H4 (cell line): ENCODE data around the gene HDGF. TPM values are rescaled to one million over a fixed set of nuclear protein-coding genes. Genes with fewer than 3 reads are reported as not detected.

Experiments used
- DNase-seq: peaks from one replicate; pipeline ENCODE4 v3.0.0-alpha.2; 2015; ENCODE audit warnings: low spot score
- total RNA-seq: library from RNA; depleted of rRNA; stranded (reverse); fragments of >200 nt; shearing (Covaris generic); gene quantifications from 2 replicates; pipeline ENCODE4 v1.2.3, GENCODE V29; 2014

HDGF gene
- total RNA-seq, 1 experiment from 2014 or later = 168 TPM

GRCh38 chr1:156725683-156726280 lies 25.7 kb downstream of the HDGF start:
- DNase-seq = peak; percentile 81

GRCh38 chr1:156721535-156721934 lies 29.9 kb downstream of the HDGF start:
- DNase-seq = no peak

GRCh38 chr1:156721131-156721530 lies 30.3 kb downstream of the HDGF start:
- DNase-seq = no peak

GRCh38 chr1:156717351-156717750 lies 34.1 kb downstream of the HDGF start:
- no peak for DNase-seq

DNA sequence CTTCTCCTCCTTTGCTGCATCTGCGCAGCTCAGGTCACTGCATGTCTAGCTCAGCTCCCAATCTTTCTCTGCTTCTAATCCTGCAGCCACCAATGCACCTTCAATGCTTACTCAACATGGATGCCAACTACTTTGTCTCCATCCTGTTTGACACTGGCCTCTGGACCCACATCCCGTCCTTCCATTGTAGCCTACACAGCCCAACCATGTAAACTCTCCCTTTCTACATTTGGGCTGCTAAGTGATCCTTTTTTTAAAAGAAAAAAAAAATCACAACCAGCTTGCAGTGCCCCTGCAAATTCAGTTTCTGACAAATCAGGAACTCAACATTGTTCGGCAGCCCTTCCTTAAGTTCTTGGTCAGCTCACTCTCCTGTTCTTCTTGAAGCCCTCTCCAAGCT lies 36.6 kb downstream of the HDGF start:
- no peak for DNase-seq

- no peak for DNase-seq
These were observed 38.8 kb downstream of the HDGF start for GRCh38 chr1:156712626-156713025.

DNA sequence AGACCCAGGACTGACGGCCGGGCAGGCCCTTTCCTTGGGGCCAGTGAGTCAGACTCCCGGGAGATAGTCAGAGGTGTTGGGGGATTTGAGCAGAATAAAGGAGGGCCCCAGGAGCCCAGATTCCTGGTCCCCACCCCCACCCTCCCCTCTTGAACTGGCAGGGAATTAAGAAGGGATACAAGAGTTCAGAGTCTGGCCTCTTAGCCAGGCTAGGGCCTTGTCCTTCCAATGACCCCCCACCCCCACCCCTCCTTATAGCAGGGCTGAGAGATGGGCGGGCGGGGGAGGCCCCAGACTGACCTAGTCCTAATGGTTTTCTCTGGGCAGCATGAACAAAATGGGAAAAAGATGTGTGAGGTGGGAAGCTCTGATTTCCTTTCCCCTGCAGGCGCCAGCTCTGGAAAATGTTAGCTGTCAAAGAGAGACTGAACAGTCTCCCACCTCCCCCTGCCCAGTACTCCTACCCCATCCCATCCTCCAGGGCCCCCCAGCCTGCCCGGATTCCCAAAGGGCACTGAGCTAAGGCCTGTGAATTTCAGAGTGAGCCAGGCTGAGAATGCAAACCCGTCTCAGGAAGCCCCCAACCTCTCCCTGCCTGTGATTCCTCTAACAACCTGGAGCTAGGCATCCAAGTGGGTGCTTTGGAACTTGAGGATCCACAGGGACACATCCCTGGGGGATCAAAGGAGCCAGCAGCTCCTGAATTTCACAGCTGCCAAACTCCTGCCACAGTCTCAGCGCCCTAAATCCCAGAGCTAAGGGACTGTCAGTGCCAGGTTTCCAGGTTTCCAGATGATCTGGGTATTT lies 40.3 kb downstream of the HDGF start:
- no peak for DNase-seq

GRCh38 chr1:156709757-156710489 lies 41.6 kb downstream of the HDGF start:
- peak; percentile 76 for DNase-seq

DNA sequence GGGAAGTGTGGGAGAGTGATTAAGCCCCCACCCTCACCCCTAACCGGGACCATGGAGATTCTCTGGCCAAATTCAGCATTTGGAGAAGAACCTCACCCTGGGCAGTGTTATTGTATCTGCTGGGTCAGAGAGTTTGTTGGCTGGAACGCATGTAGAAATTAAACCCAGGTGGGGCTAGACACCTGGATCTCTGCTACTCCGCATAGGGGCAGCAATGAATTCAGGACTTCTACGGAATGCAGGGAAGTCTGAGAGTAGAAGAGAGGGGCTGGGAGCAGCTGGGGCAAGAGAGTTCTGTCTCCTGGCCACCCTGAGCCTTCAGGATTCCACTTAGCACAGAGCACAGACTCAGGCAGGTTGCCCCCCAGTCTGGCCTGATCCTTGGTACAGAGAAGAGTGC lies 42.4 kb downstream of the HDGF start:
- no peak for DNase-seq

- no peak for DNase-seq
These were observed 43.2 kb downstream of the HDGF start for GRCh38 chr1:156708218-156708661.

GRCh38 chr1:156707417-156708217 lies 43.9 kb downstream of the HDGF start:
- no peak for DNase-seq

GRCh38 chr1:156706657-156707416 lies 44.6 kb downstream of the HDGF start:
- no peak for DNase-seq

DNA sequence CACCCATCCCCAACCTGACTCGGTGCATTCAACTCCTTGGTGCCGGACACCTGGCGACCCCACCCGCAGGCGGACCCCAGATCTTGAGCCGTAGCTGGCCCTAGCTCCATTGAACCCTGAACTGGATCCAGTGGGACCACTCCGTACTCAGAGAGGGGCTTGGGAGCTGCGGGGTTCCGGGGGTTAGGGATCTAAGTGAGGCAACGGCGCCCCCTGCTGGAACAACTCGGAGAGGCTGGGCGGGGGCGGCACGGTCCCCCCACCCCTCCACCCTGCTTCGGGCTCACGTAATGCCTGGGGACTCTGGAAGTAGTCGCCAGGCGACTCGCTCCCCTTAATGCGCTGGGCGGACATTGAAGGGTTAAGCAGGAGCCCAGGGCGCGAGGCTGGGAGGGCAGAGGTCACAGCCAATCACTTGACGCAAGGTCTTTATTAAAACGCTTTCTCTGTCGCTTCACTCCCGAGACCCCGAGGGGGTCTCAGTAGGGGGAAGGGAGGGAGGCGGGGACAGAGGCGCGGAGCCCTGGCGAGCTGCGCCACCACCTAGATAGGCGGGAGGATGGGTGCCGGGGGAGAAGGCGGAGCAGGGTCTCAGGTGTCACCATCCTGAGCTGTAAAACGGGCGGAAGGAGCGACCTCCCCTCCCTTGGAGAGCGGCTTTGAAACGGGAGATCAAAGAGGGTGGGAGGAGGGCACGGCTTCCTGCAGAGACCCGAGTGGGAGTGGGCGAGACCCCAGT lies 45.4 kb downstream of the HDGF start:
- no peak for DNase-seq

- DNase-seq = no peak
These were observed 46.1 kb downstream of the HDGF start, which contains the start of gene CRABP2 for GRCh38 chr1:156705321-156705917. Gene CRABP2 (minus strand): TSS chr1:156705583. CDS start chr1:156705446, 137 bp downstream.

DNA sequence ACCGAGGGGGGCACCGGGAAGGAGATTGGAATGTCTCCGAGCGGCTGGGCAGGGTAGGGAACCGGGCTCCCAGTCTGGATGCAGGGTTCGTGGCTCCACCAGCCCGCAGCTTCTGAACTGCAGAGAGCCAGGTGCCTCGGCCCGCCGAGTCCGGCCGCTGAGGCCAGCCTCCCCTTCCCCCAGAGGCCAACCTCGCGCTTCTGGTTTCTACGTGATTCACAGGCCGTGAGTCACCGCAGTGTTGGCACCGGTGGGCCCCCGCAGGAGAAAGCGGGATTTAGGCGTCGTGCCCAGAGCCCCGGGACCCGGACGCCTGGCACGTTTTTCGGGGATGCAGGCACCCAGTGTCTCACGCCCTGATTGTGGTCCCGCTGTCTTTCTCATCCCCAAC lies 46.5 kb downstream of the HDGF start:
- DNase-seq = peak; percentile 54

DNA sequence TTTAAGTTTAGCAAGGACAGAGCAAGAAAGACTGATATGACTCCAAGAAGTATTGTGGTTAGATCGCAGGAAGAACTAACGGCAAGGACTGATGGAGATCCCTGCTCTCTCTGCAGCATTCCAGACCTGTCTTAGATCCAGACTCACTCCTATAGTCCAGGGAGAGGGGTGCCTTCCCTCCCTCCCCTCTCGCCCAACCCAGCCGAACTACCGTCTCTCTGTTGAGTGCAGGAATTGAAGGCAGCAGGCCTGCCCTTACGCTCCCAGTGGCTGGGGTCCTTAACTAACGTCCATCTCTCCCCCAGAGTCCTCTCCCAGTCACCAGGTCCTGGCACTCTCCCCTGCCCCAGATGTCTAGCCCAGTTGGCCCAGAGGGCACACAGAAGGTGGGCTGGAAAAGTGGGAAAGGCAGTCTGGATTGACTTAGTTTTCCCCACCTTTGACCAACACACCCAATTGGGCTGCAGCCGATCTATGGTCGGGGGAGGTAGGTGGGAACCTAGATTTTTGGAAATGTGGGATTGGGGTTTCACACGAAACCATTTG lies 47.2 kb downstream of the HDGF start:
- no peak for DNase-seq

DNA sequence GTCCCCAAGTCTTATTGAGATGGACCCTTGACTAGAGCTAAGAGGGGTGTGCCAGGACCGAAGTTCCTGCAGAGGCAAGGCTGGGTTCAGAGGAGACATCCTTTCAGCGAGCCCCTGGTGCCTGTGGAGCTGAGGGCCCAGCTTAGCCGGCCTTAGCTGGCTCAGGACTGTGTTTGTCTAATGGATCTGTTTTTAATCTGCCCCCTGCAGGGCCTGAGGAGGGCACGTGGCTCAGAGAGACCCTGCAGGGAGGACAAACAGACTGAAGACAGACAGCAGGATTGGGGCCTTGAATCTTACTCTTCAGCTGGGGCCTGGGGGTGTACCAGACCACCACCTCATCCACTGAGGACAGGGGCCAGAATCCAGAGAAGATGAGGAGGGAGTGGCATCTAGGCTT lies 47.7 kb downstream of the HDGF start:
- no peak for DNase-seq

DNA sequence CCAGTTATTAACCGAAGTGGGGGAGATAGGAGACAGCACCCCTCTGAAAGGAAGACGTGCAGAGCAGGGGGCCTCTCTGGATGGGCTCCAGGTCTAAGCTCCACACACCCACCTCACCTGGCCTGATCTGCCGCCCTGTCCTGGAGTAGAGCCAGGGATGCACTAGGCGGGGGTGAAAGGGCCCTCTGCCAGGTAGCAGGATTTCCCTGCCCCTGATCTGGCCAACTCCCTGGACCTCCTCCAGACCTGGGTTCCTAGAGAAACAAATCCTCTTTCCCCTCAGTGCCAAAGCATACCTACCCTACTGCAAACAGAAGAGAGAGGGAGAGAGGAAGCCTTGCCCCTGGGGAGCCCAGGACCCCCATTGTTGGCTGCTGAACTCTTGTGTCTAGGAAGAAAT lies 48.1 kb downstream of the HDGF start:
- DNase-seq = no peak

GRCh38 chr1:156700736-156701531 lies 50.5 kb downstream of the HDGF start:
- no peak for DNase-seq
